Activated CD8-positive, alpha-beta T cell treated with anti-CD3 and anti-CD28 coated beads, Interleukin-2, amount 10 ng/mL, durations not matched to agents 7 days and 5 days (primary cell): ENCODE results near the gene NAT9. TPM values are rescaled to one million over a fixed set of nuclear protein-coding genes. Genes with fewer than 3 reads are reported as not detected.

Experiments
- ATAC-seq: fragments of 150-1000 bp; cut with Tn5 transposase; one replicate; pipeline ENCODE4 v1.10.0; 2021; ENCODE audit warnings: moderate library complexity
- CTCF ChIA-PET: fragments of 350-600 bp; sonication (Branson Sonifier 250); formaldehyde crosslinking; loops from one replicate; lab custom pipeline; 2021; ENCODE audit warnings: antibody characterized with exemption; lab: Charles Lee
- POLR2A ChIA-PET: fragments of 350-600 bp; sonication (Branson Sonifier 250); formaldehyde crosslinking; loops from one replicate; lab custom pipeline; 2021; ENCODE audit warnings: antibody characterized with exemption; lab: Charles Lee
- DNase-seq: peaks from one replicate; pipeline ENCODE4 v3.0.0-alpha.2; 2020
- H3K27ac Mint-ChIP-seq: one replicate; pipeline ENCODE4 v1.8.0; 2021; ENCODE audit warnings: mild to moderate bottlenecking, mixed read lengths
- H3K27me3 Mint-ChIP-seq: one replicate; pipeline ENCODE4 v1.8.0; 2021; ENCODE audit warnings: low read depth, mixed read lengths
- H3K36me3 Mint-ChIP-seq: one replicate; pipeline ENCODE4 v1.8.0; 2021; ENCODE audit warnings: low read depth, mixed read lengths
- H3K4me1 Mint-ChIP-seq: one replicate; pipeline ENCODE4 v1.8.0; 2021; ENCODE audit warnings: low read depth, mixed read lengths
- H3K4me3 Mint-ChIP-seq: one replicate; pipeline ENCODE4 v1.8.0; 2021; ENCODE audit warnings: mild to moderate bottlenecking, mixed read lengths
- H3K9me3 Mint-ChIP-seq: one replicate; pipeline ENCODE4 v1.8.0; 2022; ENCODE audit warnings: mixed read lengths; ENCODE audit not compliant: insufficient read depth
- total RNA-seq, 2 experiments: library from RNA; stranded (reverse); gene quantifications; one replicate each; pipeline ENCODE4 v1.2.3, GENCODE V29; 2021

Gene NAT9
- total RNA-seq, 2 experiments from 2014 or later, result 28.3 to 30.7 TPM

GRCh38 chr17:74742978-74743545 lies 33.1 kb downstream of the NAT9 start:
- H3K9me3 Mint-ChIP-seq, result no peaks in the 10 kb centered on the region
- H3K36me3 Mint-ChIP-seq, result peaks cover 18% of the 10 kb centered on the region
- ATAC-seq, result no peak
- H3K27me3 Mint-ChIP-seq, result no peaks in the 10 kb centered on the region
- CTCF ChIA-PET, result interaction anchor here (0.9 to 2.8 kb wide), 10 partner anchors 9 to 119 kb away, joined by 3 to 41 read pairs (median 11); no protein-coding TSS in a partner anchor
- peak overlapping the region; percentile 72 for H3K4me3 Mint-ChIP-seq
- DNase-seq, result no peak
- POLR2A ChIA-PET, result interaction anchor here (0.6 to 2.1 kb wide), 3 partner anchors 8 to 139 kb away, joined by 3 to 10 read pairs (median 4); partner anchors contain the start of gene FDXR
- peaks cover 93% of the 10 kb centered on the region for H3K4me1 Mint-ChIP-seq
- H3K27ac Mint-ChIP-seq, result peak overlapping the region; percentile 97

- DNase-seq (peak; percentile 85), ATAC-seq (peak; percentile 32)
- H3K27ac Mint-ChIP-seq, result peak overlapping the region; percentile 97
- peaks cover 18% of the 10 kb centered on the region for H3K36me3 Mint-ChIP-seq
- ChIA-PET POLR2A (interaction anchor here (0.6 to 2.1 kb wide), 6 partner anchors 9 to 138 kb away, joined by 3 to 10 read pairs (median 4); partner anchors contain the start of gene FDXR), CTCF (interaction anchor here (0.6 to 2.8 kb wide), 11 partner anchors 10 to 120 kb away, joined by 3 to 41 read pairs (median 9); partner anchors contain the start of gene GRIN2C)
- H3K9me3 Mint-ChIP-seq, result no peaks in the 10 kb centered on the region
- no peaks in the 10 kb centered on the region for H3K27me3 Mint-ChIP-seq
- H3K4me3 Mint-ChIP-seq, result peak overlapping the region; percentile 72
- H3K4me1 Mint-ChIP-seq, result peaks cover 93% of the 10 kb centered on the region
Measured at GRCh38 chr17:74742153-74742515, 34.0 kb downstream of the NAT9 start.

GRCh38 chr17:74740641-74741387 lies 35.3 kb downstream of the NAT9 start:
- ChIA-PET POLR2A (interaction anchor here (1.6 to 2.1 kb wide), 3 partner anchors 10 to 39 kb away, joined by 4 to 10 read pairs (median 7); no protein-coding TSS in a partner anchor), CTCF (interaction anchor here (1.0 to 2.8 kb wide), 7 partner anchors 12 to 121 kb away, joined by 3 to 41 read pairs (median 21); no protein-coding TSS in a partner anchor)
- Mint-ChIP-seq H3K27ac (peak overlapping the region; percentile 97), H3K9me3 (no peaks in the 10 kb centered on the region), H3K4me3 (peak overlapping the region; percentile 72), H3K27me3 (peaks cover 5% of the 10 kb centered on the region), H3K4me1 (peaks cover 87% of the 10 kb centered on the region), H3K36me3 (peaks cover 18% of the 10 kb centered on the region)
- ATAC-seq, result no peak
- no peak for DNase-seq

GRCh38 chr17:74740173-74740572 lies 36.0 kb downstream of the NAT9 start:
- Mint-ChIP-seq H3K9me3 (no peaks in the 10 kb centered on the region), H3K36me3 (peaks cover 18% of the 10 kb centered on the region), H3K27me3 (peaks cover 5% of the 10 kb centered on the region), H3K4me1 (peaks cover 85% of the 10 kb centered on the region), H3K27ac (peak overlapping the region; percentile 97), H3K4me3 (peak overlapping the region; percentile 15)
- POLR2A ChIA-PET, result no interaction called here
- ATAC-seq (no peak), DNase-seq (no peak)
- CTCF ChIA-PET, result interaction anchor here (1.0 to 4.6 kb wide), 2 partner anchors 10 to 83 kb away, joined by 3 to 42 read pairs; no protein-coding TSS in a partner anchor

- DNase-seq, result peak; percentile 47
- H3K36me3 Mint-ChIP-seq, result peaks cover 18% of the 10 kb centered on the region
- H3K4me3 Mint-ChIP-seq, result peak overlapping the region; percentile 85
- ChIA-PET CTCF (interaction anchor here (1.0 to 5.0 kb wide), 10 partner anchors 11 to 125 kb away, joined by 3 to 284 read pairs (median 34); no protein-coding TSS in a partner anchor), POLR2A (interaction anchor here (1.0 to 4.5 kb wide), 4 partner anchors 9 to 41 kb away, joined by 5 to 62 read pairs (median 6); partner anchors contain the start of genes NAT9 and NHERF1)
- H3K9me3 Mint-ChIP-seq, result no peaks in the 10 kb centered on the region
- H3K4me1 Mint-ChIP-seq, result peaks cover 77% of the 10 kb centered on the region
- no peak for ATAC-seq
- H3K27me3 Mint-ChIP-seq, result peaks cover 11% of the 10 kb centered on the region
- H3K27ac Mint-ChIP-seq, result peak overlapping the region; percentile 90
Measured at GRCh38 chr17:74739227-74739831, 36.8 kb downstream of the NAT9 start.

GRCh38 chr17:74738051-74738996 lies 37.8 kb downstream of the NAT9 start:
- ChIA-PET POLR2A (interaction anchor here (0.7 to 4.5 kb wide), 16 partner anchors 10 to 221 kb away, joined by 3 to 62 read pairs (median 4); partner anchors contain the start of genes FDXR, NAT9 and NHERF1), CTCF (interaction anchor here (0.6 to 5.0 kb wide), 28 partner anchors 8 to 463 kb away, joined by 3 to 284 read pairs (median 10); partner anchors contain the start of gene NAT9)
- H3K4me1 Mint-ChIP-seq, result peaks cover 67% of the 10 kb centered on the region
- H3K4me3 Mint-ChIP-seq, result peak overlapping the region; percentile 85
- H3K36me3 Mint-ChIP-seq, result peaks cover 11% of the 10 kb centered on the region
- ATAC-seq (peak; percentile 74), DNase-seq (peak; percentile 92)
- no peaks in the 10 kb centered on the region for H3K9me3 Mint-ChIP-seq
- H3K27me3 Mint-ChIP-seq, result peaks cover 11% of the 10 kb centered on the region
- H3K27ac Mint-ChIP-seq, result peak overlapping the region; percentile 90

- Mint-ChIP-seq H3K4me1 (peaks cover 59% of the 10 kb centered on the region), H3K27ac (peak overlapping the region; percentile 90), H3K9me3 (no peaks in the 10 kb centered on the region), H3K36me3 (peaks cover 6% of the 10 kb centered on the region), H3K4me3 (peak overlapping the region; percentile 85), H3K27me3 (peaks cover 11% of the 10 kb centered on the region)
- peak; percentile 65 for DNase-seq
- peak; percentile 11 for ATAC-seq
- POLR2A ChIA-PET, result interaction anchor here (0.9 to 4.5 kb wide), 12 partner anchors 11 to 135 kb away, joined by 3 to 62 read pairs (median 4); partner anchors contain the start of genes FDXR, NAT9 and NHERF1
- CTCF ChIA-PET, result interaction anchor here (0.7 to 5.0 kb wide), 33 partner anchors 9 to 358 kb away, joined by 3 to 284 read pairs (median 6); partner anchors contain the start of genes FDXR and NAT9
Measured at GRCh38 chr17:74737299-74738050, 38.7 kb downstream of the NAT9 start.

- H3K9me3 Mint-ChIP-seq, result no peaks in the 10 kb centered on the region
- ATAC-seq, result peak; percentile 20
- POLR2A ChIA-PET, result interaction anchor here (0.6 to 4.5 kb wide), 9 partner anchors 10 to 136 kb away, joined by 3 to 62 read pairs (median 4); partner anchors contain the start of genes FDXR and NHERF1
- CTCF ChIA-PET, result interaction anchor here (0.6 to 5.0 kb wide), 39 partner anchors 9 to 358 kb away, joined by 3 to 284 read pairs (median 6); partner anchors contain the start of genes FDXR and NAT9
- peaks cover 6% of the 10 kb centered on the region for H3K36me3 Mint-ChIP-seq
- H3K27me3 Mint-ChIP-seq, result peaks cover 11% of the 10 kb centered on the region
- H3K27ac Mint-ChIP-seq, result peak within 1 kb of the TSS; percentile 90
- peak within 1 kb of the TSS; percentile 85 for H3K4me3 Mint-ChIP-seq
- H3K4me1 Mint-ChIP-seq, result peaks cover 51% of the 10 kb centered on the region
- peak; percentile 57 for DNase-seq
Measured at GRCh38 chr17:74736513-74737298, 39.4 kb downstream of the NAT9 start, which contains the start of gene RAB37. TSS of gene RAB37 (plus strand) at chr17:74737256. CDS start at chr17:74737273, 17 bp downstream.

- H3K4me1 Mint-ChIP-seq, result peaks cover 48% of the 10 kb centered on the region
- CTCF ChIA-PET, result interaction anchor here (0.8 to 5.0 kb wide), 3 partner anchors 12 to 77 kb away, joined by 3 to 284 read pairs (median 23); no protein-coding TSS in a partner anchor
- H3K27ac Mint-ChIP-seq, result no peak overlapping the region
- no peaks in the 10 kb centered on the region for H3K9me3 Mint-ChIP-seq
- H3K27me3 Mint-ChIP-seq, result peaks cover 11% of the 10 kb centered on the region
- DNase-seq, result no peak
- H3K36me3 Mint-ChIP-seq, result peaks cover 3% of the 10 kb centered on the region
- ATAC-seq, result no peak
- peak overlapping the region; percentile 40 for H3K4me3 Mint-ChIP-seq
- POLR2A ChIA-PET, result no interaction called here
Measured at GRCh38 chr17:74734256-74734655, 41.9 kb downstream of the NAT9 start.
